Erythroblast (primary cell): ENCODE measurements around the gene DHRS13.

Experiments
- GATA1 ChIP-seq: IDR thresholded peaks from 2 replicates; pipeline ENCODE4 v1.6.1; 2011; ENCODE audit warnings: low read depth, mild to moderate bottlenecking, control low read depth, low read length, moderate library complexity
- POLR2A ChIP-seq: IDR thresholded peaks from 2 replicates; pipeline ENCODE4 v1.6.1; 2011; ENCODE audit warnings: mild to moderate bottlenecking, low read length

DNA sequence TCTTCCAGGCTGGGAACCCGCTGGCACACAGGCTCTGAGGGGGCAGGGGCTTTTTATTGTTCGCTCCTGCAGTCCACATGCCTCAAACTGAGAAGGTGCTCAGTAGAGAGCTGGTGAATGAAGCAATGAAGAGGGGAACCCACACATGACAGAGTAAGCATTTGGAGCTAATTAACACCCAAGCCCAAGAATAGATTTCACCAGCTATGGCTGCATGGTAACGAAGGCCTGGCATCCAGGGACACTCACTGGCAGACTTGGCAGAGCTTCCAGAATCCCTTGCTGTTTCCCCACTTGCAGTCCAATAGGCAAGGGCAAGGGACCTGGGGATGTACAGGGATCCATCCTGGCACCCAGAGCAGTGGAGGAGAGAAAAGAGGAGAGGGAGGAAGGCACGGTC, 17.5 kb downstream of the DHRS13 start:
- TF ChIP-seq POLR2A (no peak), GATA1 (no peak)
